Glomerular endothelial cell (primary cell): ENCODE data around the gene MYO1H. TPM values are rescaled to one million over a fixed set of nuclear protein-coding genes. Genes with fewer than 3 reads are reported as not detected.
"Not testable (repeated sequence)": the region's sequence is repeated elsewhere in the genome, so short reads cannot be mapped to it uniquely, and the experiment has no call there.

ENCODE experiments used
- DNase-seq: peaks from one replicate; pipeline ENCODE4 v3.0.0-alpha.2; 2011; ENCODE audit warnings: low read depth, low spot score; ENCODE audit errors: extremely low read depth
- total RNA-seq: library from RNA; depleted of rRNA; stranded (reverse); fragments of >200 nt; gene quantifications from 2 replicates; pipeline ENCODE4 v1.2.3, GENCODE V29; 2015

MYO1H gene
- total RNA-seq = not detected in 2 replicates

GRCh38 chr12:109347589-109347988 lies at the start of gene MYO1H:
TSS of gene MYO1H (plus strand) at chr12:109347900. CDS start at chr12:109347961, 61 bp downstream.
- DNase-seq = no peak

GRCh38 chr12:109299849-109300248 lies 47.9 kb upstream of the MYO1H start:
- DNase-seq = no peak

- no peak for DNase-seq
Measured at GRCh38 chr12:109301643-109302168, 46.0 kb upstream of the MYO1H start.

- no peak for DNase-seq
Measured at GRCh38 chr12:109302358-109302757, 45.3 kb upstream of the MYO1H start.

GRCh38 chr12:109302770-109303169 lies 44.9 kb upstream of the MYO1H start:
- no peak for DNase-seq

GRCh38 chr12:109304485-109304884 lies 43.2 kb upstream of the MYO1H start:
- DNase-seq = no peak

- no peak for DNase-seq
Measured at GRCh38 chr12:109305547-109305946, 42.2 kb upstream of the MYO1H start.

GRCh38 chr12:109307051-109307450 lies 40.6 kb upstream of the MYO1H start:
- DNase-seq = no peak

GRCh38 chr12:109308534-109309380 lies 38.9 kb upstream of the MYO1H start, which contains the start of gene FOXN4:
TSS of gene FOXN4 (minus strand) at chr12:109309284. CDS start at chr12:109308321, 963 bp downstream.
- no peak for DNase-seq

- DNase-seq = no peak
Measured at GRCh38 chr12:109309381-109310246, 38.1 kb upstream of the MYO1H start.

- no peak for DNase-seq
Measured at GRCh38 chr12:109310247-109311125, 37.2 kb upstream of the MYO1H start.

- DNase-seq = not testable (repeated sequence)
Measured at GRCh38 chr12:109321294-109321693, 26.4 kb upstream of the MYO1H start.

GRCh38 chr12:109329003-109329402 lies 18.7 kb upstream of the MYO1H start:
- DNase-seq = no peak

GRCh38 chr12:109329686-109330085 lies 18.0 kb upstream of the MYO1H start:
- DNase-seq = no peak

- no peak for DNase-seq
Measured at GRCh38 chr12:109330282-109331230, 17.1 kb upstream of the MYO1H start.

GRCh38 chr12:109331301-109331952 lies 16.3 kb upstream of the MYO1H start:
- no peak for DNase-seq

- DNase-seq = no peak
Measured at GRCh38 chr12:109334887-109335286, 12.8 kb upstream of the MYO1H start.

GRCh38 chr12:109336593-109336992 lies 11.1 kb upstream of the MYO1H start:
- no peak for DNase-seq

- no peak for DNase-seq
Measured at GRCh38 chr12:109343677-109344076, 4.0 kb upstream of the MYO1H start.
